ENCODE data around the gene ERGIC1.

- no peak for TF ChIP-seq POLR2A (IDR thresholded peaks at IDR 0.05)
- no peak for TF ChIP-seq CTCF (IDR thresholded peaks at IDR 0.05)
- TF ChIP-seq EP300 (IDR thresholded peaks at IDR 0.05) = peak; percentile 99
- TF ChIP-seq POLR2AphosphoS5 (IDR thresholded peaks at IDR 0.05) = peak; percentile 37 to 96 (median 77)
These were observed 86.4 kb downstream of the ERGIC1 start for GRCh38 chr5:172920447-172920849.

All from stomach (tissue), 4 donors.